Hepatocyte (in vitro differentiated cells): Measurements from ENCODE around the gene CHMP1B.

ENCODE experiments used
- CTCF ChIP-seq: fragments of 200-600 bp; sonication (generic); IDR thresholded peaks from 2 replicates; pipeline ENCODE4 v1.5.1; 2016; ENCODE audit warnings: antibody characterized with exemption, mild to moderate bottlenecking; ENCODE audit not compliant: poor library complexity
- EZH2phosphoT487 ChIP-seq: fragments of 200-600 bp; sonication (generic); IDR thresholded peaks from one replicate; pipeline ENCODE4 v1.6.1; 2018; ENCODE audit warnings: antibody characterized with exemption, mild to moderate bottlenecking, low read depth, moderate library complexity; ENCODE audit not compliant: unreplicated experiment, severe bottlenecking

GRCh38 chr18:11860594-11861450 is 9.6 kb downstream of the CHMP1B start:
- TF ChIP-seq CTCF, result no peak
- TF ChIP-seq EZH2phosphoT487, result no peak
